Thymus (tissue), 11 donors: ENCODE data around the gene OTX2. TPM values are rescaled to one million over a fixed set of nuclear protein-coding genes. Genes with fewer than 3 reads are reported as not detected.

Experiments used
- DNase-seq, 9 donors: peaks; one replicate each; pipeline ENCODE4 v3.0.0-alpha.2; 2013; ENCODE audit warnings: low spot score in 9 of 9, low read depth in 6 of 9, missing footprints in 1 of 9
- H3K27ac ChIP-seq, 2 donors: one replicate each; pipeline ENCODE4 v1.5.1; 2013; ENCODE audit warnings: control low read depth in 1 of 2, low read depth in 1 of 2, low read length in 1 of 2, mild to moderate bottlenecking in 1 of 2, moderate library complexity in 1 of 2
- H3K27me3 ChIP-seq, 2 donors: one replicate each; pipeline ENCODE4 v1.5.1; 2013; ENCODE audit warnings: low read length in 1 of 2; ENCODE audit not compliant: control insufficient read depth in 2 of 2, insufficient read depth in 1 of 2
- H3K36me3 ChIP-seq, 2 donors: one replicate each; pipeline ENCODE4 v1.5.1; 2013; ENCODE audit warnings: low read length in 1 of 2, mild to moderate bottlenecking in 1 of 2, moderate library complexity in 1 of 2; ENCODE audit not compliant: control insufficient read depth in 2 of 2, insufficient read depth in 2 of 2
- H3K4me1 ChIP-seq, 2 donors: one replicate each; pipeline ENCODE4 v1.5.1; 2013; ENCODE audit warnings: low read length in 2 of 2; ENCODE audit not compliant: control insufficient read depth in 2 of 2, insufficient read depth in 2 of 2
- H3K4me3 ChIP-seq, 2 donors: one replicate each; pipeline ENCODE4 v1.5.1; 2013; ENCODE audit warnings: low read length in 2 of 2, control low read depth in 1 of 2, mild to moderate bottlenecking in 1 of 2
- H3K9me3 ChIP-seq, 2 donors: one replicate each; pipeline ENCODE4 v1.5.1; 2013; ENCODE audit warnings: low read length in 1 of 2, mild to moderate bottlenecking in 1 of 2; ENCODE audit not compliant: control insufficient read depth in 2 of 2, insufficient read depth in 1 of 2
- WGBS: extraction: QIAGEN DNeasy Blood & Tissue Kit; methylation state at CpG from one replicate; pipeline ENCODE4 v1.1.7; 2013; 5-methylcytosine and 5-hydroxymethylcytosine counted together
- polyA plus RNA-seq: library from polyadenylated mRNA; stranded (reverse); fragments of 200-250 nt; gene quantifications from one replicate; pipeline ENCODE4 v1.2.3, GENCODE V29; 2013
- total RNA-seq: library from RNA; stranded (reverse); fragments of 120-200 nt; gene quantifications from one replicate; pipeline ENCODE4 v1.2.4, GENCODE V29; 2013
- donor health status: healthy.

OTX2 gene
- total and polyA plus RNA-seq, 2 donors = 0.11 to 0.14 TPM

DNA sequence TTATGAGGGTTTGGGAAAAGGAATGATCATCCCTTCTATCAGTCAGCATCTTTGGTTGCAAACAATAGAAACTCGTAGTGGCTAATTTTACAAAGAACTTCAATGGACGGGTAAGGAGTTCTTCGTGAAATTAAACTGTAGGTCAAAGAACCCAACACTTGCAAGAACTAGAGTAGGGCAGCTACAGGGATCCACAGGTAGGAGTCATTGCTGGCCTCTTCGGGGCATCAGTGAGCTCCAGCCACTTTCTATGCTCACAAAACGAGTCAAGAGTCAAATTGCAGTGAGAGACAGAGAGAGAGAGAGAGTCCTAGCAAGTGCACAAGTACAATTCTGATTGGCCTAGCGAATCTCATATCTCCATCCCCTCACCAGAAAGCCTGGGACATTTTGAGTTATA, 29.9 kb upstream of the OTX2 start:
- 73% methylated on average over 6 of the region's 6 CpGs for WGBS
- DNase-seq = no peak
- Histone ChIP-seq H3K27me3 (peaks cover 5 to 12% of the 10 kb centered on the region in 2 donors), H3K36me3 (no peaks in the 10 kb centered on the region), H3K4me3 (no peak overlapping the region), H3K9me3 (no peaks in the 10 kb centered on the region), H3K4me1 (no peaks in the 10 kb centered on the region), H3K27ac (no peak overlapping the region)

GRCh38 chr14:56829151-56829550, 18.9 kb upstream of the OTX2 start:
- Histone ChIP-seq H3K4me1 (no peaks in the 10 kb centered on the region), H3K27ac (no peak overlapping the region), H3K27me3 (no peaks in the 10 kb centered on the region), H3K9me3 (no peaks in the 10 kb centered on the region), H3K4me3 (no peak overlapping the region), H3K36me3 (no peaks in the 10 kb centered on the region)
- no peak for DNase-seq
- 95% methylated on average over 4 of the region's 4 CpGs for WGBS

- Histone ChIP-seq H3K4me1 (no peaks in the 10 kb centered on the region), H3K4me3 (no peak overlapping the region), H3K9me3 (no peaks in the 10 kb centered on the region), H3K27me3 (peaks cover 0 to 5% of the 10 kb centered on the region in 2 donors), H3K36me3 (no peaks in the 10 kb centered on the region), H3K27ac (no peak overlapping the region)
- WGBS = 82% methylated on average over 4 of the region's 4 CpGs
- no peak for DNase-seq
Measured at GRCh38 chr14:56826214-56826613, 15.9 kb upstream of the OTX2 start.

DNA sequence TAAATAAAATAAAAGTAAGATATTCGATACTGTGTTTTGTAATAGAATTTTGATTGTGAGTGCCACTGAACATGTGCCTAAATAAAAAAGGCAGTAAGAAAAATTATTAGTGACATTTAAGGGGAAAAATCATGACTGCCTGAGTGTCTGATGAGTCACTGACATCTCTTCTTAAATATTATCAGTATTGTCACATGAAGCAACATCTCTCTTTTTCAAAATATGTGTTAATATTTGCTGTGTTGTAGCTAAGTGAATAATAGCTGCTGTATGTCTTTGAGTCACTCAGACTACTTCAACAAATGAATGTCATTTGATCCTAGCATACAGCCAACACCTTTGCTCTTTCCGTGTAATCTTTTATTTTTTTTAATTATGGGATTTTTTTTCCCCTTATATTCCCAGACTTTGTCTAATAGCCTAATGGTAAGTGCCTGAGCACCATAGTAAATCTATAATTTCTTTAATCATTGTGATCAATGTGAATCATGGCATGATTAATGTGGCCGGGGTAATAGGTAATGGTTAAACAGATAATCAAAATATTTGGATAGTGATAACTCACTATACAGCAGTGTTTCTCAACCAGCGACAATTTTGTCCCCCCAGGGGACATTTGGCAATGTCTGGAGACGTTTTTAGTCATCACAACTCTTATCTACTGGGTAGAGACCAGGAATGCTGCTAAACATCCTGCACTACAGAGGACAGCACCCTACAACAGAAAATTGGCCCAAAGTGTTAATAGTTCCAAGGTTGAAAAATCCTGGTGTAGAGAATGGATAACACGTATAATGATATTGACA, 11.7 kb upstream of the OTX2 start:
- peaks cover 18 to 25% of the 10 kb centered on the region in 2 donors for H3K27me3 ChIP-seq
- DNase-seq = no peak
- no peak overlapping the region for H3K4me3 ChIP-seq
- no peaks in the 10 kb centered on the region for H3K9me3 ChIP-seq
- H3K4me1 ChIP-seq = no peaks in the 10 kb centered on the region
- no peak overlapping the region for H3K27ac ChIP-seq
- WGBS = 72% methylated on average over 6 of the region's 6 CpGs
- H3K36me3 ChIP-seq = no peaks in the 10 kb centered on the region

GRCh38 chr14:56821177-56821576, 10.9 kb upstream of the OTX2 start:
- no peaks in the 10 kb centered on the region for H3K4me1 ChIP-seq
- 67% methylated on average over 4 of the region's 4 CpGs for WGBS
- no peak for DNase-seq
- H3K9me3 ChIP-seq = no peaks in the 10 kb centered on the region
- peaks cover 25 to 33% of the 10 kb centered on the region in 2 donors for H3K27me3 ChIP-seq
- no peak overlapping the region for H3K4me3 ChIP-seq
- no peak overlapping the region for H3K27ac ChIP-seq
- H3K36me3 ChIP-seq = no peaks in the 10 kb centered on the region

GRCh38 chr14:56817396-56817921, 7.2 kb upstream of the OTX2 start:
- no peak overlapping the region for H3K4me3 ChIP-seq
- no peaks in the 10 kb centered on the region for H3K36me3 ChIP-seq
- no peaks in the 10 kb centered on the region for H3K9me3 ChIP-seq
- H3K4me1 ChIP-seq = no peaks in the 10 kb centered on the region
- DNase-seq = no peak
- peaks cover 49 to 71% of the 10 kb centered on the region in 2 donors for H3K27me3 ChIP-seq
- no peak overlapping the region for H3K27ac ChIP-seq
- 7% methylated on average over 31 of the region's 31 CpGs for WGBS

- H3K9me3 ChIP-seq = no peaks in the 10 kb centered on the region
- no peak for DNase-seq
- H3K27ac ChIP-seq = no peak overlapping the region
- H3K4me1 ChIP-seq = no peaks in the 10 kb centered on the region
- peaks cover 56 to 74% of the 10 kb centered on the region in 2 donors for H3K27me3 ChIP-seq
- H3K4me3 ChIP-seq = no peak overlapping the region
- 5% methylated on average over 66 of the region's 66 CpGs for WGBS
- H3K36me3 ChIP-seq = no peaks in the 10 kb centered on the region
Measured at GRCh38 chr14:56816574-56817391, 6.5 kb upstream of the OTX2 start.

GRCh38 chr14:56815745-56816144, 5.5 kb upstream of the OTX2 start:
- no peak for DNase-seq
- no peak overlapping the region for H3K27ac ChIP-seq
- peaks cover 61 to 80% of the 10 kb centered on the region in 2 donors for H3K27me3 ChIP-seq
- H3K4me3 ChIP-seq = no peak overlapping the region
- H3K36me3 ChIP-seq = no peaks in the 10 kb centered on the region
- no peaks in the 10 kb centered on the region for H3K4me1 ChIP-seq
- H3K9me3 ChIP-seq = no peaks in the 10 kb centered on the region
- WGBS = 10% methylated on average over 5 of the region's 5 CpGs
